Endothelial cell of umbilical vein (primary cell): ENCODE measurements around the gene CNNM2. TPM values are rescaled to one million over a fixed set of nuclear protein-coding genes. Genes with fewer than 3 reads are reported as not detected.

Experiments
- BruUV-seq: library from RNA; stranded (reverse); fragments of 400-500 nt; replicated peaks from 2 replicates; lab custom pipeline; 2021; lab: Mats Ljungman, UMichigan
- CTCF ChIA-PET: fragments of 300-600, 350-600 bp; sonication (Branson Sonifier 250); formaldehyde crosslinking; loops from one replicate; lab custom pipeline; 2021; ENCODE audit warnings: antibody characterized with exemption, inconsistent platforms; lab: Charles Lee
- POLR2A ChIA-PET: fragments of 300-600, 350-600 bp; sonication (Branson Sonifier 250); formaldehyde crosslinking; loops from one replicate; lab custom pipeline; 2021; ENCODE audit warnings: antibody characterized with exemption, inconsistent platforms; lab: Charles Lee
- DNase-seq: peaks from one replicate; pipeline ENCODE4 v3.0.0-alpha.2; 2011; ENCODE audit warnings: low read depth, low spot score
- FAIRE-seq: peaks from 2 replicates; lab custom pipeline; 2011; peaks lifted over from hg19 to GRCh38; lab: Jason Lieb, UNC
- H2AFZ ChIP-seq: 2 replicates; pipeline ENCODE4 v1.6.0; 2012; ENCODE audit warnings: low read depth, low read length, control low read depth, inconsistent platforms
- H3K27ac ChIP-seq: 2 replicates; pipeline ENCODE4 v1.5.1; 2011; ENCODE audit warnings: low read depth, mild to moderate bottlenecking, control low read depth, low read length, moderate library complexity; ENCODE audit not compliant: insufficient read depth
- H3K27me3 ChIP-seq, 2 experiments: 2 replicates each; pipeline versions ENCODE4 v1.6.0 to v1.6.1; 2011; ENCODE audit warnings: low read length in 2 of 2, mixed read lengths in 1 of 2; ENCODE audit not compliant: control insufficient read depth in 2 of 2, insufficient read depth in 2 of 2
- H3K36me3 ChIP-seq, 2 experiments: 2 replicates in 1 of 2; 3 replicates in 1 of 2; pipeline ENCODE4 v1.5.1; 2011; ENCODE audit warnings: low read length in 2 of 2, mild to moderate bottlenecking in 1 of 2, moderate library complexity in 1 of 2; ENCODE audit not compliant: control insufficient read depth in 2 of 2, insufficient read depth in 2 of 2; ENCODE audit errors: extremely low read depth in 1 of 2
- H3K4me1 ChIP-seq: 3 replicates; pipeline ENCODE4 v1.5.1; 2011; ENCODE audit warnings: mild to moderate bottlenecking, low read length; ENCODE audit not compliant: control insufficient read depth, insufficient read depth; ENCODE audit errors: extremely low read depth
- H3K4me2 ChIP-seq: 2 replicates; pipeline ENCODE4 v1.6.1; 2011; ENCODE audit warnings: low read length, control low read depth, mixed read lengths; ENCODE audit not compliant: insufficient read depth
- H3K4me3 ChIP-seq, 3 experiments: fragments of 200-600 bp in 1 of 3; sonication (generic), shearing (Covaris generic) in 1 of 3; replicated peaks in 1 of 3; 2 replicates each; pipeline ENCODE4 v1.5.1; 2011 to 2016; ENCODE audit warnings: control low read depth in 3 of 3, low read length in 3 of 3, mild to moderate bottlenecking in 2 of 3, inconsistent platforms in 1 of 3, low read depth in 1 of 3, moderate library complexity in 1 of 3; ENCODE audit not compliant: insufficient read depth in 1 of 3
- H3K79me2 ChIP-seq: 2 replicates; pipeline ENCODE4 v1.6.0; 2012; ENCODE audit warnings: low read length, inconsistent platforms; ENCODE audit not compliant: control insufficient read depth, insufficient read depth
- H3K9ac ChIP-seq: replicated peaks from 2 replicates; pipeline ENCODE3; 2011; ENCODE audit warnings: low read length, control low read depth; ENCODE audit not compliant: insufficient read depth; ENCODE audit errors: extremely low read depth
- H3K9me1 ChIP-seq: replicated peaks from 3 replicates; pipeline ENCODE4 v1.6.0; 2011; ENCODE audit warnings: mild to moderate bottlenecking, low read length; ENCODE audit not compliant: control insufficient read depth, insufficient read depth; ENCODE audit errors: extremely low read depth
- H3K9me3 ChIP-seq: replicated peaks from 2 replicates; pipeline ENCODE4 v1.5.1; 2012; ENCODE audit warnings: low read length, inconsistent platforms; ENCODE audit not compliant: control insufficient read depth, insufficient read depth
- H4K20me1 ChIP-seq: replicated peaks from 2 replicates; pipeline ENCODE3; 2011; ENCODE audit warnings: mild to moderate bottlenecking, low read length; ENCODE audit not compliant: control insufficient read depth, insufficient read depth; ENCODE audit errors: extremely low read depth
- CTCF ChIP-seq, 2 donors: IDR thresholded peaks; 1 replicate in 1 of 2; 2 replicates in 1 of 2; pipeline ENCODE4 v1.5.1; 2011; ENCODE audit warnings: low read length in 2 of 2, mild to moderate bottlenecking in 2 of 2, moderate library complexity in 2 of 2, control low read depth in 1 of 2, inconsistent platforms in 1 of 2, low read depth in 1 of 2; ENCODE audit not compliant: insufficient read depth in 1 of 2; ENCODE audit errors: extremely low read depth in 1 of 2
- EZH2 ChIP-seq: IDR thresholded peaks from 2 replicates; pipeline ENCODE4 v1.6.1; 2012; ENCODE audit warnings: borderline replicate concordance, low read depth, mild to moderate bottlenecking, moderate library complexity, low read length, inconsistent platforms; ENCODE audit not compliant: severe bottlenecking
- FOS ChIP-seq: IDR thresholded peaks from 2 replicates; pipeline ENCODE4 v1.6.1; 2011; ENCODE audit warnings: mild to moderate bottlenecking, low read length, moderate library complexity, borderline replicate concordance; ENCODE audit not compliant: insufficient read depth
- GATA2 ChIP-seq: IDR thresholded peaks from 2 replicates; pipeline ENCODE4 v1.7.0; 2011; ENCODE audit warnings: low read depth, mild to moderate bottlenecking, moderate library complexity, mixed read lengths, low read length; ENCODE audit not compliant: insufficient read length, insufficient read depth
- JUN ChIP-seq: IDR thresholded peaks from 2 replicates; pipeline ENCODE4 v1.6.1; 2011; ENCODE audit warnings: borderline replicate concordance, low read depth; ENCODE audit not compliant: insufficient read length, insufficient read depth
- MAX ChIP-seq: IDR thresholded peaks from 2 replicates; pipeline ENCODE4 v1.6.1; 2011; ENCODE audit not compliant: insufficient read depth, insufficient read length
- POLR2AphosphoS5 ChIP-seq: IDR thresholded peaks from 2 replicates; pipeline ENCODE4 v1.6.1; 2012; ENCODE audit warnings: low read depth, mild to moderate bottlenecking, control low read depth, low read length, moderate library complexity; ENCODE audit not compliant: insufficient read depth
- dilution Hi-C: fragments of 300-500 bp; cut with MboI; formaldehyde crosslinking; loops from one replicate; pipeline ENCODE4 v1.15.0; 2019; ENCODE audit warnings: low sequenced_read_pairs; ENCODE audit not compliant: extremely low pct_ligation_motif_present
- intact Hi-C: fragments of 100-400 bp; cut with micrococcal nuclease; formaldehyde crosslinking; loops from one replicate; pipeline ENCODE4 v1.10.0; 2022
- polyA plus RNA-seq, 4 experiments: library from polyadenylated mRNA; depleted of rRNA in 3 of 4; stranded (reverse) in 3 of 4; unstranded in 1 of 4; fragments of >200 nt; gene quantifications; 2 replicates each; pipeline versions ENCODE4 v1.2.1 to v1.2.3, GENCODE V29; 2011 to 2012; ENCODE audit warnings: missing spikeins in 1 of 4
- total RNA-seq: library from RNA; stranded (reverse); gene quantifications from 2 replicates; pipeline ENCODE4 v1.2.3, GENCODE V29; 2021

CNNM2 gene
- total and polyA plus RNA-seq, 2 donors (not counting 3 experiments of a cell fraction or from before 2014, with no cell fraction given), result 1.9 to 3.0 TPM

GRCh38 chr10:103021900-103022293 lies 103.8 kb downstream of the CNNM2 start:
- Histone ChIP-seq H3K9me1 (no peaks in the 10 kb centered on the region), H4K20me1 (no peaks in the 10 kb centered on the region), H2AFZ (no peak overlapping the region), H3K79me2 (no peaks in the 10 kb centered on the region), H3K36me3 (no peaks in the 10 kb centered on the region), H3K27me3 (peaks cover 5 to 9% of the 10 kb centered on the region in 2 experiments), H3K4me3 (no peak overlapping the region), H3K9ac (no peak overlapping the region), H3K4me2 (no peak overlapping the region), H3K27ac (no peak overlapping the region), H3K9me3 (no peaks in the 10 kb centered on the region), H3K4me1 (no peaks in the 10 kb centered on the region)
- CTCF ChIA-PET, result interaction anchor here (1.3 kb wide), 1 partner anchor 16 kb away, joined by 3 read pairs; no protein-coding TSS in a partner anchor
- POLR2A ChIA-PET, result no interaction called here
- TF ChIP-seq MAX (no peak), CTCF (IDR thresholded peaks at IDR 0.05; ENCODE audit: extremely low read depth in 1 of 2, insufficient read depth in 1 of 2, low read depth in 1 of 2, low read length in 2 of 2) (no peak), POLR2AphosphoS5 (no peak), GATA2 (no peak), EZH2 (no peak), FOS (no peak), JUN (no peak)
- BruUV-seq, result no TSS peak
- intact Hi-C loops, result no loop called here
- dilution Hi-C loops, result no loop called here
- FAIRE-seq (no peak), DNase-seq (no peak)
